HCT116 (cell line): ENCODE results near the gene CBY1. TPM values are rescaled to one million over a fixed set of nuclear protein-coding genes. Genes with fewer than 3 reads are reported as not detected.

Experiments
- ATAC-seq: fragments of 200-7000 bp; cut with Tn5 transposase; 2 replicates; pipeline ENCODE4 v1.9.1; 2020; ENCODE audit warnings: mild to moderate bottlenecking, moderate library complexity
- BruUV-seq: library from RNA; stranded (reverse); fragments of 400-500 nt; replicated peaks from 2 replicates; lab custom pipeline; 2021; lab: Mats Ljungman, UMichigan
- CTCF ChIA-PET: fragments of 300-600 bp; sonication (Branson Sonifier 250); formaldehyde crosslinking; loops from one replicate; lab custom pipeline; 2021; ENCODE audit warnings: antibody characterized with exemption; lab: Charles Lee
- POLR2A ChIA-PET: fragments of 300-600, 350-600 bp; sonication (Branson Sonifier 250); formaldehyde crosslinking; loops from one replicate; lab custom pipeline; 2021; ENCODE audit warnings: antibody characterized with exemption; lab: Charles Lee
- RAD21 ChIA-PET, 2 experiments: fragments of 300-600 bp; sonication (Branson Sonifier 250); formaldehyde crosslinking; loops; one replicate each; lab custom pipeline; 2023; ENCODE audit warnings: low total read pairs in 2 of 2; ENCODE audit not compliant: uncharacterized antibody in 2 of 2, unreplicated experiment in 2 of 2, low non-redundant PET in 1 of 2; lab: Charles Lee
- DNase-seq: peaks from one replicate; pipeline ENCODE4 v3.0.0-alpha.2; 2010; ENCODE audit warnings: low read depth, low spot score
- H2AFZ ChIP-seq: fragments of 200-600 bp; shearing (Covaris generic), sonication (generic); 2 replicates; pipeline ENCODE4 v1.6.1; 2017; ENCODE audit warnings: low read depth, mixed run types, mixed read lengths, antibody characterized with exemption, low read length; ENCODE audit not compliant: poor library complexity, severe bottlenecking
- H3K27ac ChIP-seq: 2 replicates; pipeline ENCODE4 v1.5.1; 2012; ENCODE audit warnings: low read depth, low read length
- H3K27me3 ChIP-seq: fragments of 200-600 bp; sonication (generic); 2 replicates; pipeline ENCODE4 v1.6.1; 2016; ENCODE audit warnings: mixed run types, low read length, mixed read lengths; ENCODE audit not compliant: insufficient read depth
- H3K36me3 ChIP-seq, 2 experiments: fragments of 200-500 bp in 1 of 2; fragments of 200-600 bp in 1 of 2; sonication (Bioruptor generic) in 1 of 2; sonication (generic) in 1 of 2; 2 replicates each; pipeline versions ENCODE4 v1.5.1 to v1.6.1; 2014 to 2016; ENCODE audit warnings: low read length in 2 of 2, inconsistent platforms in 1 of 2, mixed read lengths in 1 of 2, mixed run types in 1 of 2; ENCODE audit not compliant: insufficient read depth in 2 of 2, control insufficient read depth in 1 of 2
- H3K4me1 ChIP-seq, 2 experiments: fragments of 200-600 bp in 1 of 2; sonication (generic) in 1 of 2; 2 replicates each; pipeline versions ENCODE4 v1.5.1 to v1.6.1; 2012 to 2017; ENCODE audit warnings: low read length in 2 of 2, inconsistent platforms in 1 of 2, mild to moderate bottlenecking in 1 of 2, mixed read lengths in 1 of 2, mixed run types in 1 of 2, moderate library complexity in 1 of 2; ENCODE audit not compliant: insufficient read depth in 2 of 2, control insufficient read depth in 1 of 2
- H3K4me2 ChIP-seq: fragments of 200-600 bp; sonication (generic); 2 replicates; pipeline ENCODE4 v1.6.1; 2017; ENCODE audit warnings: mixed run types, low read length, mixed read lengths
- H3K4me3 ChIP-seq, 2 experiments: fragments of 200-600 bp in 1 of 2; sonication (generic) in 1 of 2; replicated peaks in 1 of 2; 2 replicates each; pipeline ENCODE4 v1.5.1; 2011 to 2016; ENCODE audit warnings: low read length in 2 of 2, control low read depth in 1 of 2, low read depth in 1 of 2, mild to moderate bottlenecking in 1 of 2, mixed read lengths in 1 of 2, mixed run types in 1 of 2
- H3K79me2 ChIP-seq: fragments of 200-600 bp; sonication (generic); 2 replicates; pipeline ENCODE4 v1.6.1; 2017; ENCODE audit warnings: mild to moderate bottlenecking, mixed run types, low read length, moderate library complexity, mixed read lengths; ENCODE audit not compliant: insufficient read depth
- H3K9ac ChIP-seq: fragments of 200-600 bp; sonication (generic); 2 replicates; pipeline ENCODE4 v1.6.1; 2016; ENCODE audit warnings: low read length, mixed read lengths
- H3K9me2 ChIP-seq: fragments of 200-600 bp; sonication (generic), shearing (Covaris generic); 2 replicates; pipeline ENCODE4 v1.6.1; 2017; ENCODE audit warnings: mixed run types, mild to moderate bottlenecking, moderate library complexity; ENCODE audit not compliant: insufficient read depth
- H3K9me3 ChIP-seq, 2 experiments: fragments of 200-500 bp in 1 of 2; fragments of 200-600 bp in 1 of 2; sonication (Bioruptor generic) in 1 of 2; sonication (generic) in 1 of 2; 2 replicates each; pipeline ENCODE4 v1.6.1; 2014 to 2017; ENCODE audit warnings: low read length in 2 of 2, mixed read lengths in 2 of 2, inconsistent platforms in 1 of 2, low read depth in 1 of 2, mild to moderate bottlenecking in 1 of 2, mixed run types in 1 of 2, moderate library complexity in 1 of 2; ENCODE audit not compliant: control insufficient read depth in 1 of 2, insufficient read depth in 1 of 2
- H4K20me1 ChIP-seq: fragments of 200-600 bp; sonication (generic), shearing (Covaris generic); 2 replicates; pipeline ENCODE4 v1.6.1; 2017; ENCODE audit warnings: mixed run types, mild to moderate bottlenecking, moderate library complexity; ENCODE audit not compliant: insufficient read depth
- EGR1 ChIP-seq: IDR thresholded peaks from 2 replicates; pipeline ENCODE4 v1.6.1; 2012; ENCODE audit warnings: low read depth
- EZH2phosphoT487 ChIP-seq: fragments of 200-600 bp; IDR thresholded peaks from 2 replicates; pipeline ENCODE4 v1.6.1; 2018; ENCODE audit warnings: antibody characterized with exemption, borderline replicate concordance
- POLR2AphosphoS5 ChIP-seq: IDR thresholded peaks from 2 replicates; pipeline ENCODE4 v1.6.1; 2011; ENCODE audit warnings: mild to moderate bottlenecking, low read depth, low read length, moderate library complexity
- SIN3A ChIP-seq: IDR thresholded peaks from 2 replicates; pipeline ENCODE4 v1.6.1; 2012; ENCODE audit warnings: low read depth
- SP1 ChIP-seq: IDR thresholded peaks from 2 replicates; pipeline ENCODE4 v1.6.1; 2012; ENCODE audit warnings: low read depth
- TCF7L2 ChIP-seq: IDR thresholded peaks from 2 replicates; pipeline ENCODE4 v1.7.0; 2011; ENCODE audit warnings: borderline replicate concordance, inconsistent platforms; ENCODE audit not compliant: insufficient read depth, insufficient read length; ENCODE audit errors: extremely low read depth
- ZFX ChIP-seq: fragments of 450-650 bp; IDR thresholded peaks from 2 replicates; pipeline ENCODE4 v1.6.1; 2017
- ZNF274 ChIP-seq: fragments of 200-500 bp; sonication (Bioruptor generic); IDR thresholded peaks from 2 replicates; pipeline ENCODE4 v1.6.1; 2014; ENCODE audit warnings: mild to moderate bottlenecking, low read depth, low read length, inconsistent platforms
- intact Hi-C: fragments of 100-400 bp; cut with micrococcal nuclease; formaldehyde crosslinking; loops from 2 replicates; pipeline ENCODE4 v1.10.0; 2022
- total RNA-seq: library from RNA; stranded (reverse); gene quantifications from one replicate; pipeline ENCODE4 v1.2.1, GENCODE V29; 2021; ENCODE audit not compliant: unreplicated experiment
- TF ChIP-seq, protein P1 (sequence below): IDR thresholded peaks from 2 replicates; pipeline ENCODE4 v1.6.1; 2012
- TF ChIP-seq, protein P2 (sequence below), 3 experiments: fragments of 200-600 bp in 1 of 3; sonication (generic) in 1 of 3; IDR thresholded peaks in 2 of 3; conservative IDR thresholded peaks in 1 of 3; 2 replicates each; pipeline ENCODE4 v1.5.1; 2012 to 2017; ENCODE audit warnings: low read depth in 2 of 3, low read length in 2 of 3, antibody characterized with exemption in 1 of 3, borderline replicate concordance in 1 of 3, control low read depth in 1 of 3, mild to moderate bottlenecking in 1 of 3, mixed read lengths in 1 of 3, mixed run types in 1 of 3, moderate library complexity in 1 of 3; ENCODE audit not compliant: insufficient read depth in 1 of 3
- TF ChIP-seq, protein P3 (sequence below): IDR thresholded peaks from 2 replicates; pipeline ENCODE4 v1.6.1; 2012; ENCODE audit warnings: low read depth

Gene CBY1
- total RNA-seq, 1 experiment from 2014 or later = 27.6 TPM

- POLR2A ChIA-PET = no interaction called here
- Histone ChIP-seq H3K79me2 (peaks cover 64% of the 10 kb centered on the region), H4K20me1 (0 out of 2 replicates have a peak, but pooled peaks cover 7% of the 10 kb centered on the region), H3K4me2 (no peak overlapping the region), H3K9ac (no peak overlapping the region)
- CTCF ChIA-PET = no interaction called here
- TF ChIP-seq, protein P1, sequence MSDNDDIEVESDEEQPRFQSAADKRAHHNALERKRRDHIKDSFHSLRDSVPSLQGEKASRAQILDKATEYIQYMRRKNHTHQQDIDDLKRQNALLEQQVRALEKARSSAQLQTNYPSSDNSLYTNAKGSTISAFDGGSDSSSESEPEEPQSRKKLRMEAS = no peak
- no peak for TF ChIP-seq SIN3A
- TF ChIP-seq, protein P2, sequence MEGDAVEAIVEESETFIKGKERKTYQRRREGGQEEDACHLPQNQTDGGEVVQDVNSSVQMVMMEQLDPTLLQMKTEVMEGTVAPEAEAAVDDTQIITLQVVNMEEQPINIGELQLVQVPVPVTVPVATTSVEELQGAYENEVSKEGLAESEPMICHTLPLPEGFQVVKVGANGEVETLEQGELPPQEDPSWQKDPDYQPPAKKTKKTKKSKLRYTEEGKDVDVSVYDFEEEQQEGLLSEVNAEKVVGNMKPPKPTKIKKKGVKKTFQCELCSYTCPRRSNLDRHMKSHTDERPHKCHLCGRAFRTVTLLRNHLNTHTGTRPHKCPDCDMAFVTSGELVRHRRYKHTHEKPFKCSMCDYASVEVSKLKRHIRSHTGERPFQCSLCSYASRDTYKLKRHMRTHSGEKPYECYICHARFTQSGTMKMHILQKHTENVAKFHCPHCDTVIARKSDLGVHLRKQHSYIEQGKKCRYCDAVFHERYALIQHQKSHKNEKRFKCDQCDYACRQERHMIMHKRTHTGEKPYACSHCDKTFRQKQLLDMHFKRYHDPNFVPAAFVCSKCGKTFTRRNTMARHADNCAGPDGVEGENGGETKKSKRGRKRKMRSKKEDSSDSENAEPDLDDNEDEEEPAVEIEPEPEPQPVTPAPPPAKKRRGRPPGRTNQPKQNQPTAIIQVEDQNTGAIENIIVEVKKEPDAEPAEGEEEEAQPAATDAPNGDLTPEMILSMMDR (IDR thresholded peaks at IDR 0.05 in 2 of 3, conservative IDR thresholded peaks at IDR 0.05 in 1 of 3; ENCODE audit: borderline replicate concordance in 1 of 3, insufficient read depth in 1 of 3, low read depth in 2 of 3, low read length in 2 of 3) = no peak
- TF ChIP-seq ZFX = no peak
- no peak for TF ChIP-seq ZNF274
- TF ChIP-seq EZH2phosphoT487 = no peak
- no peak for TF ChIP-seq POLR2AphosphoS5
- TF ChIP-seq, protein P3, sequence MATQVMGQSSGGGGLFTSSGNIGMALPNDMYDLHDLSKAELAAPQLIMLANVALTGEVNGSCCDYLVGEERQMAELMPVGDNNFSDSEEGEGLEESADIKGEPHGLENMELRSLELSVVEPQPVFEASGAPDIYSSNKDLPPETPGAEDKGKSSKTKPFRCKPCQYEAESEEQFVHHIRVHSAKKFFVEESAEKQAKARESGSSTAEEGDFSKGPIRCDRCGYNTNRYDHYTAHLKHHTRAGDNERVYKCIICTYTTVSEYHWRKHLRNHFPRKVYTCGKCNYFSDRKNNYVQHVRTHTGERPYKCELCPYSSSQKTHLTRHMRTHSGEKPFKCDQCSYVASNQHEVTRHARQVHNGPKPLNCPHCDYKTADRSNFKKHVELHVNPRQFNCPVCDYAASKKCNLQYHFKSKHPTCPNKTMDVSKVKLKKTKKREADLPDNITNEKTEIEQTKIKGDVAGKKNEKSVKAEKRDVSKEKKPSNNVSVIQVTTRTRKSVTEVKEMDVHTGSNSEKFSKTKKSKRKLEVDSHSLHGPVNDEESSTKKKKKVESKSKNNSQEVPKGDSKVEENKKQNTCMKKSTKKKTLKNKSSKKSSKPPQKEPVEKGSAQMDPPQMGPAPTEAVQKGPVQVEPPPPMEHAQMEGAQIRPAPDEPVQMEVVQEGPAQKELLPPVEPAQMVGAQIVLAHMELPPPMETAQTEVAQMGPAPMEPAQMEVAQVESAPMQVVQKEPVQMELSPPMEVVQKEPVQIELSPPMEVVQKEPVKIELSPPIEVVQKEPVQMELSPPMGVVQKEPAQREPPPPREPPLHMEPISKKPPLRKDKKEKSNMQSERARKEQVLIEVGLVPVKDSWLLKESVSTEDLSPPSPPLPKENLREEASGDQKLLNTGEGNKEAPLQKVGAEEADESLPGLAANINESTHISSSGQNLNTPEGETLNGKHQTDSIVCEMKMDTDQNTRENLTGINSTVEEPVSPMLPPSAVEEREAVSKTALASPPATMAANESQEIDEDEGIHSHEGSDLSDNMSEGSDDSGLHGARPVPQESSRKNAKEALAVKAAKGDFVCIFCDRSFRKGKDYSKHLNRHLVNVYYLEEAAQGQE = no peak
- TF ChIP-seq SP1 = no peak
- TF ChIP-seq TCF7L2 = no peak
- TF ChIP-seq EGR1 = no peak
- TF ChIP-seq, all 23 proteins: peak for 0
- Histone ChIP-seq H3K4me1 (peaks cover 2 to 12% of the 10 kb centered on the region in 2 experiments; a peak in 3 of 4 replicates), H3K4me3 (no peak overlapping the region), H3K36me3 (peaks cover 27 to 64% of the 10 kb centered on the region in 2 experiments), H3K27me3 (no peaks in the 10 kb centered on the region), H3K9me3 (peaks cover 4 to 7% of the 10 kb centered on the region in 2 experiments; a peak in 1 of 4 replicates), H3K9me2 (no peaks in the 10 kb centered on the region), H2AFZ (no peak overlapping the region), H3K27ac (no peak overlapping the region)
- RAD21 ChIA-PET = no interaction called here
- DNase-seq (no peak), ATAC-seq (no peak)
- intact Hi-C loops = no loop called here
- no TSS peak for BruUV-seq
These were observed 29.3 kb downstream of the CBY1 start for GRCh38 chr22:38685761-38686160.
